HL-60/S4 treated with retinoic acid at 250 ng/mL for 4 days and 3 days (cell line): Measurements from ENCODE around the gene TTC3.

Source experiments
- in situ Hi-C: fragments of 300-500 bp; cut with MboI; formaldehyde crosslinking; loops from 2 replicates; pipeline ENCODE4 v1.7.0; 2022; ENCODE audit warnings: low sequenced_read_pairs

TTC3 gene

GRCh38 chr21:37145635-37146111, 72.6 kb downstream of the TTC3 start:
- in situ Hi-C loops = no loop called here

- in situ Hi-C loops = no loop called here
Observed at GRCh38 chr21:37146320-37147235, 73.5 kb downstream of the TTC3 start.

GRCh38 chr21:37149411-37149810, 76.4 kb downstream of the TTC3 start:
- in situ Hi-C loops = no loop called here

- in situ Hi-C loops = no loop called here
Observed at GRCh38 chr21:37153196-37153934, 80.3 kb downstream of the TTC3 start.

GRCh38 chr21:37153935-37154350, 80.9 kb downstream of the TTC3 start:
- in situ Hi-C loops = no loop called here

- in situ Hi-C loops = no loop called here
Observed at GRCh38 chr21:37155186-37155585, 82.1 kb downstream of the TTC3 start.

- in situ Hi-C loops = no loop called here
Observed at GRCh38 chr21:37157938-37158337, 84.9 kb downstream of the TTC3 start.

- in situ Hi-C loops = no loop called here
Observed at GRCh38 chr21:37159053-37159776, 86.2 kb downstream of the TTC3 start.

GRCh38 chr21:37159949-37160348, 86.9 kb downstream of the TTC3 start:
- in situ Hi-C loops = no loop called here

- in situ Hi-C loops = no loop called here
Observed at GRCh38 chr21:37164742-37165141, 91.7 kb downstream of the TTC3 start.

GRCh38 chr21:37165586-37165985, 92.5 kb downstream of the TTC3 start:
- in situ Hi-C loops = no loop called here

- in situ Hi-C loops = no loop called here
Observed at GRCh38 chr21:37166733-37167132, 93.7 kb downstream of the TTC3 start.

GRCh38 chr21:37168666-37169065, 95.6 kb downstream of the TTC3 start:
- in situ Hi-C loops = no loop called here

- in situ Hi-C loops = no loop called here
Observed at GRCh38 chr21:37172646-37173045, 99.6 kb downstream of the TTC3 start.

- in situ Hi-C loops = no loop called here
Observed at GRCh38 chr21:37176716-37177115, 103.7 kb downstream of the TTC3 start.

GRCh38 chr21:37181059-37181458, 108.0 kb downstream of the TTC3 start:
- in situ Hi-C loops = no loop called here

GRCh38 chr21:37182222-37182621, 109.2 kb downstream of the TTC3 start:
- in situ Hi-C loops = no loop called here

GRCh38 chr21:37183749-37184148, 110.7 kb downstream of the TTC3 start:
- in situ Hi-C loops = no loop called here

- in situ Hi-C loops = no loop called here
Observed at GRCh38 chr21:37184784-37185593, 111.9 kb downstream of the TTC3 start.

GRCh38 chr21:37186983-37187382, 113.9 kb downstream of the TTC3 start:
- in situ Hi-C loops = no loop called here
